ENCODE measurements around the gene PACSIN1.

The PACSIN1 gene

DNA sequence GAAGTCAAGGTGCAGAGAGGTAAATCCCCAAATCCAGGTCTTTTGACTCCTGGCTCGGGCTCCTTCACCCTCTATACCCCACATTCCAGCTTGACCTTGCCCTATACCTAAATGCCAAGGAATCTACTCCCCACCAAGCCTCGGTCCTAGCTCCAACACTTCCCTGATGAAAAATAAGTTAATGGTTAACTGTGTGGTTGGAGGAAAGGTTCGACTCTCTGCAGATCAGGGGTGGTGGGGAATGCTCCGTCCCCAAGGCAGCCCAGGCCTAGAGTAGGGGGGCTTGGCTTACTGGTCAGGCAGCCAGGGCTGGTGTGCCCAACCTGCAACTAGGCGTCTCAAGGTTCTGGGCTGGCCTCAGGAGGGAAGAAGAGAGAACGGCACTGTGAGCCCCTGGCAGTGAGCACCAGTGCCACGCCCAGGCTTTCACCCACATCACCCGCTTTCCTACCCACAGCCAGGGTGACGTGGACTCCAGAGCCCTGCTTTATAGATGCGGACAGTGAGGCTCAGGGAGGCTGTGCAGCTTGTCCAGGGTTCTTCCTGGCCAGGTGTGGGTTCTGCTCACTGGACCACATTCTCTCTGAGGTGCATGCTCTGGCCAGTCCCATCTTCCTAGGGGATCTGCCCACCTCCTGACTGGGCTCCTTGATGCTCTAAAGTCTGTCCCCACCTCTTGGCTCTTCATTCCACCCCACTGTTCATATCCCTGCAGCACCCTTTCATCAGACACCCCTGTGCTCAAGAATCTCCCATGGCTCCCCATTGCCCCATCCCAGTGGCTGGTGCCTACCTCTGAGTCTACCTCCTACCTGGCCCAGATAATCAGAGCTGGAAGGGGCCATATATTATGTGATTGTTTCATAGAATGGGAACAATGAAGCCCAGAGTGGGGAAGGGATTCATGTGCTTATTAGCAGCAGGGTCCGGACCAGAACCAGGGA is 82.1 kb downstream of the PACSIN1 start:
- DNase-seq: no peak

- DNase-seq: no peak
Observed at GRCh38 chr6:34549026-34549803, 83.3 kb downstream of the PACSIN1 start.

DNA sequence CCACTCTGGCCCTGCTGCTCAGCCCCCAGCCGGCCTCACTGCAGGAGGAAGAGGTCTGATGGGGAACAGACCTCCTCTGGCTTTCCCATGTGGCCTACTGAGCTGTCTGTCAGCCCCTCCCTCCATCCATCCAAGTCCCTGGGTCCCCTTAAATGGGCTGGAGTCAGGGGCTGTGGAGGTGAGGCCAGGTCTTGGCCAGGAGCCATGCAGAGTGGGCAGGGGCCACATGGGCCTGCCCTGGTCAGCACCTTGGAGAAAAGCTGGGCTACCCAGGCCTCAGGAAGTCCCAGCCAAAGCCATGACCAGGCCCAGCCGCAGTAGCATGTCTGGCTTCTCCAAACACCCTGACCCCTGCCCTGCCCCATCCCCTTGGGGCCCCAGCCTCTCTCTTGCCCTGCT is 83.9 kb downstream of the PACSIN1 start:
- no peak for DNase-seq

DNA sequence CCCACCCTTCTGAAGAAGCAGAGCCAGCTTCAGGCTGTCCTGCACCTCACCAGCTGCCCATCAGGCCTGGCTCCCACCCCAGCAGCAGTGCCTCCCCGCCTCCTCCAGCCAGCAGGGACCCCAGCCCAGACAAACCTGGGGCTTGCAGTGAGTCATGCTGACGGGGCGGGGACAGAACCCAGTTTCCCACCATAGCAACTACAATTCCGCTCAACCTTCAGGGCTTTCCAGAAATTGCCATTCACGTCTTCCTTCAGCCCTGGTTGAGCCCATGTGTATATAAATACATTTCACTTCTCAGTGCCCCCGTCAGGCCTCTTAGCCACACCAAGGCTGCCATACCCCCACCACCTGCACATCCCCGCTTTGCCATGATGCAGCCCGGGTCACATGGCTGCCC is 85.8 kb downstream of the PACSIN1 start:
- DNase-seq: no peak

DNA sequence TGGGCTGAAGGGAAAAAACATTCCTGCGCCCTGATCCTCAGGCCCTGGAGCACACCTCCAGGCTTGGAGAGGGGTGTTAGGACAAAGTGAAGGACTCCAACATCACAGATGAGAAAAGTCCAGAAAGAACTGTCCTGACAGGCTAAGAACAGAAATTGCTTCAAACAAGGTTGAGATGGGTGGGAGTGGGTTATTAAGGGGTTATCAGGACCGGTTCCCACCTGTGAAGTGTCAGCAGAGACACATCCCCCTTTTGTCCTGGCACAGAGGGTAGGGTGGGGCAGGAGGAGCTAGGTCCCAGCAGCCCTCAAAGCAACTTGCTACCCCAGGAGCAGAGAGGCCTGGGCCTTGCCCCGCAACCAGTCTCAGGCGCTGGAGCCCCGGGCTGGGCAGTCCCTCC is 86.7 kb downstream of the PACSIN1 start:
- DNase-seq: no peak

GRCh38 chr6:34553146-34553545 is 87.3 kb downstream of the PACSIN1 start:
- no peak for DNase-seq

- peak in 2 of 3 donors; percentile 33 to 34 for DNase-seq
Observed at GRCh38 chr6:34553750-34554149, 87.9 kb downstream of the PACSIN1 start.

DNA sequence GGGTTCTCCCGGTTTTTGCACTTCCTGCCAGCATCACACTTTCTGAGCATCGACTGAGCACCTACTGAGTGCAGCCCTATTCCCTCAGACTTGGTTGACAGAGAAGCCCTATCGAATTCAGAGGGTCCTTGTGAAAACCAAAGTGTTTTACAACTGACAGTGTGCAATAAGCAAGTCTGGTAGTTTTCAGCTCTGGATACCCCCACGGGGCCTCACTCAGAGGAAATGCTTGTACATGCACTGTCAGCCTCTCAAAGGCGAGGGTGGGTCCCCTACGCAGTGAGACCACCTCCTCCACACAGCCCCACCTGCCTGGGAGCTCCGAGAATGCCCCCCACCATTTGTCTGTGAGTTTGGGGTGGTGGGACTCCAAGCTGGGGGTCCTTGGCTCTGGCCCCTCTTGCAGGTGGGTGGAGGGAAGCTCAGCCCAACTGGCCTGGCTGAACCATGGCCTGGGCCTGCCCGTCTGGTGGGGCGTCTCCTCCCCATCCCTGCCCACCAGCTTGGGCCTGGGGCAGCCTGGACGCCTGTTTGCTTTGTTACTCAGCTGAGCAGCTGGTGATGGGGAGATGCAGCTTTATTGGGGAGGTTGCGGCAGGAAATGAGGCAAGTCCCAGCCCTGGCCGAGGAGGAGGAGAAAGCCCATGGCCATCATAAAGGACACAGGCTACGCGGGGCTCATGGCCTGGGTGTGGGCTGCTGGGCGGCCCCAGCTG is 88.6 kb downstream of the PACSIN1 start:
- no peak for DNase-seq

DNA sequence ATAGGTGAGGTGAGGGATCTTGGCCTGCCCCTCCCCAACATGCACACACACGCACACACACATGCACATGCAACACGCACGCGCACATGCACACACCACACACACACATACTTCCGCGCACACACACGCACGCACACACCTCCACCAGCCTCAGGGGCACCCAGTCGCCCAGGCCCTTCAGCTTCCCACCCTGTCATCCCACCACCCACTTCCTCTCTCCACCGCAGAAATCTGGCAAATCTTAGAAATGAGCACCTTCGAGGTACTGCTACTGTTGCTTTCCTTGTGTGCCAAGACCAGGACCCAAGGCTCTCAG is 89.1 kb downstream of the PACSIN1 start:
- DNase-seq: no peak

GRCh38 chr6:34555328-34555727 is 89.5 kb downstream of the PACSIN1 start:
- no peak for DNase-seq

DNA sequence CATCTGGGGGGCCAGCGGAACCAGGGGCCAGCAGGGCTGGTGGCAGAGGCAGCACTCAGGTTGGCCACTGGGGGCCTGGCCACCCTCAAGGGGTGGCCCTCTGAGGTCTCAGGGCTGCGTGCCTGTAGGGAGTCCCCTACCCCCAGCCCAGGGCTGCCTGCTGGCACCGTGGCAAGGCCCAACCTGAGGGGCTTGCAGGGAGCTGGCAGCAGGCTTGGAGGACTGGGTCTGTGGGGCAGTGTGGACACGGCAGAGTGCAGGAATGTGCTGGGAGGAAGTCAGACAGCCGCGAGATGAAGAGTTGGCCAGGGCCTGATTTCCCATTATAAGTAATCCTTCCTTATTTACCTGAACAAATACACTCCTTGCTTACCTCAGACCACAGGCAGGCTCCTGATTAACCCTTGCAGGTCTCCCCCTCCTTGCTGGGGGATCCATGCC is 90.2 kb downstream of the PACSIN1 start, which contains the start of gene SPDEF:
Gene SPDEF, minus strand, starts transcription at position 299 of the 441 bp plus-strand sequence. CDS start 11,874 bp downstream, outside the sequence.
- no peak for DNase-seq

DNA sequence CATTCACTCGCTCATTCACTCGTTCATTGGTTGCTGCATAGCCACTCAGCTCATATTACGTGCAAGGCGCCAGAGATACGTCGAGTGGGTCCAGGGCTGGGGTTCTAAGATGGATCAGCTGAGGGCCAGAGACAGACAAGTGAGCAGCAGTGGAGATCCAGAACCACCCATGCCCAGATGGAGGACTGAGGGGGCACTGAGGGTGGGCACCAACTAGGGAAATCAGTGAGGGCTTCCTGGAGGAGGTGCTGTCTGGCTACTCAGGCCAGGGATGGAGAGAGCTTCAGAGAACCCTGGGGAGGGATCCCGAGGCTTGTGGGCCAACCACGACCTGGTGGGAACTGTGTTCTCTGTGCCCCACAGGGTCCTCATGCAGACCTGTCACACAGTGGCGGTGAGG is 90.6 kb downstream of the PACSIN1 start:
- no peak for DNase-seq

- DNase-seq: no peak
Observed at GRCh38 chr6:34557228-34557627, 91.4 kb downstream of the PACSIN1 start.

GRCh38 chr6:34558172-34558714 is 92.4 kb downstream of the PACSIN1 start:
- no peak for DNase-seq

DNA sequence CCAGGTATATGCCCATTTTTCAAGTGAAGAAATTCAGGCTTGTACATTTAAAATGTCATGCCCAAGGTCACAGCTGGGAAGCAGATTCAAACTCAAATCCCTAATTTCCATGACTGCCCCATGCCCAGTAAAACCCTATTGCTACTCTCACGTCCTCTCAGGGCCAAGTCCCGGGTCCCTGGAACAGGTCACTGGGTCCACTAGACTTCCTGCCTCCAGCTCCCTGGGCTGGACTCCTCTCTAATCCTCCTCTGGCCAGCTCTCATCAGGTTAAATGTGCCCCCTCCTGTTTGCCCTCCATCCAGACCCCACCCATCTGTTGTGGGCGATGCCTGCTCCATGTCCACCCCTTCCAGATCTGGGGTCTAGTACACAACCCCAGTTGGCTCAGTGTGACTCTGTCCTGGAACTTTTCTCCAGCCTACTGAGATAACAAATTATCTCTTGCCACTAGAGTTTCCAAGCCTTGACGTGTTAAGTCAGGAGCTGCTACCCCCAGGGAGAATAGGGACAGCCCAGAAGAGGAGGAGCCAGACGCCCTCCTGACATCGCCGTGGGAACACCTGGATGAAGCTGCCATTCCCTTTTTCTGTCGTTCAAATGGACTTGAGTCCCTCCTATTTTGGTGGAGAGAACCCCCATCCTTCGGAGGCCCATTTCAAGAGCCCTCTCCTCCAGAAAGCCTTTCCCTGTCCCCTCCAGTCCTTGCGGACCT is 93.9 kb downstream of the PACSIN1 start:
- no peak for DNase-seq

DNA sequence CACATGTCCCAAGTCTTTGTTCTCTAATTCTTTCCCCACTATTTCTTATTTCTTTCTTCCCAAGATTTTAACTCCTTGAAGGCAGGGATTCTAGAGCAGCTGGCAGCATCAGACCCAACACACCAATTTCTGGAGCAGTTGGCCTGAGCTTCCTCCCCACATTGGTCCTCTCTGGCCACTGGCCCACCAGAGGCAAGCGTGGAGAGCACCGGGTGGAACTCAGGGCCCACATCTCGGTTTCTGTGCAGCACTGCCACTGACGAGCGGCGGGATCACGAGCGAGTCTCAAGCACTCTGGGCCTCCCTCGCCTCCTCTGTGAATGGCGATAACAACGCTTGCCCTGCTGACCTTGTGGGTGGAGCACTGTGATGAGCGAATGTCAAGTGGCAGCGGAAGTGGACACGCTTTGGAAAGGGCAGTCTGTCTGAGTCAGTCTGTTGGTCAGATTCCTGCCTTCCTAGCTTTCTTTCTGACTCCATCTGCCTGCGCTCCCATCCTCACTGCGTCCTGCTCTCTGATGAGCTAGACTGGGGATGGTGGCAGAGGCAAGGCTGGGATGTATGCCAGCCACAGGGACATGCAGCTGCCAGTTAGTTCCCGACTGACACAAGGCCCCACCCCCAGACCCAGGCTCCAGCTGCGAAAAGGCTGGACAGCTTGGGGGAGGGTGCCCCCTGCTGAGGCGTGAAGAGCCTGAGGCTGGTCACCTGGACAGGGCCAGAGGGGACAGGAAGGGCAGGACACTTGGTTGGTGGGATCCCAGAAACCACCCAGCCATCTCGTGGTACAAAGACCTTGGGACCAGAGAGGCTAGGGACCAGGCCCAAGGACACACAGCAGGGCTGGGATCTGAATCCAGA is 94.7 kb downstream of the PACSIN1 start:
- no peak for DNase-seq

GRCh38 chr6:34561227-34561530 is 95.3 kb downstream of the PACSIN1 start:
- DNase-seq: no peak

DNA sequence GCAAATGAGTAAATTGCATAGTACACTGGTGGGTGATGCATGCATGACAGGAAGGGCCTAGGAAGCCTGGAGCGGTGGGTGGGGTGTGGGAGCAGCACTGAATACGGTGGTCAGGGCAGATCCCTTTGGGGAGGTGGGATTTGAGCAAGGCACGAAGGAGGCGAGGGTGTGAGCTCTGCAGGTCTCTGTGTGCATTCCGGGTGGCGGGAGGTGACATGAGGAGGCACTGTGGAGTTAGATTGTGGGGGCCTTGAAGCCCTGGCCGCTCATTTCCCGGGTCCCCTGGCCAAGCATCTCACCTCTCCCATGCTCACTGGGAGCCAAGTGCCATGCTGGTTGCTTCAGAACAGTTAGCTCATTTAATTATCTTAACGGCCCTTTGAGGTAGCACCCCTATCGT is 96.5 kb downstream of the PACSIN1 start:
- no peak for DNase-seq

- no peak for DNase-seq
Observed at GRCh38 chr6:34562861-34563512, 97.1 kb downstream of the PACSIN1 start.

- DNase-seq: no peak
Observed at GRCh38 chr6:34563513-34563870, 97.6 kb downstream of the PACSIN1 start.

DNA sequence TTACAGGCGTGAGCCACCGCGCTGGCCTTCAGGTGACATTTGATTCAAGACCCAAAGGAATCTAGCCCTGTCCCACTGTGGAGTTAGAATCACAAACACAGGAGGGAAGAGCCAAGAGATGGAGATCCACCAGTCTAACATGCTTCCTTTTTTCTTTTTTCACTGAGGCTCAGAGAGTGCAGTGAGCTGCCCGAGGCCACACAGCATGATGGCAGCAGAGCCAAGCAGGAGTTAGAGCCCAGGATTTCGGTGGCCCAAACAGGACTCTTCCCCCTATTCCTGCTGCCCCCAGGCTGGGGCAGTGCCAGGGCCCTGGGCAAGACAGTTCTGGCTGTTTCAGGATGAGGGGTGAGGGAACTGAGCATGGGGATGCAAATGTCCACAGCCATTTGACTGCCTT is 98.3 kb downstream of the PACSIN1 start:
- no peak for DNase-seq
